GM12875 (cell line): Measurements from ENCODE around the gene RSBN1L.

ENCODE experiments used
- H3K4me3 ChIP-seq: one replicate; pipeline ENCODE4 v1.5.1; 2011; ENCODE audit warnings: low read depth, low read length, control low read depth
- TF ChIP-seq, protein P1 (sequence below): IDR thresholded peaks from 2 replicates; pipeline ENCODE4 v1.5.1; 2011; ENCODE audit warnings: low read depth, mild to moderate bottlenecking, control low read depth, inconsistent platforms, low read length, moderate library complexity, borderline replicate concordance; ENCODE audit not compliant: insufficient read depth

The RSBN1L gene

GRCh38 chr7:77759294-77759889 lies 63.1 kb downstream of the RSBN1L start:
- H3K4me3 ChIP-seq, result no peak overlapping the region
- TF ChIP-seq, protein P1, sequence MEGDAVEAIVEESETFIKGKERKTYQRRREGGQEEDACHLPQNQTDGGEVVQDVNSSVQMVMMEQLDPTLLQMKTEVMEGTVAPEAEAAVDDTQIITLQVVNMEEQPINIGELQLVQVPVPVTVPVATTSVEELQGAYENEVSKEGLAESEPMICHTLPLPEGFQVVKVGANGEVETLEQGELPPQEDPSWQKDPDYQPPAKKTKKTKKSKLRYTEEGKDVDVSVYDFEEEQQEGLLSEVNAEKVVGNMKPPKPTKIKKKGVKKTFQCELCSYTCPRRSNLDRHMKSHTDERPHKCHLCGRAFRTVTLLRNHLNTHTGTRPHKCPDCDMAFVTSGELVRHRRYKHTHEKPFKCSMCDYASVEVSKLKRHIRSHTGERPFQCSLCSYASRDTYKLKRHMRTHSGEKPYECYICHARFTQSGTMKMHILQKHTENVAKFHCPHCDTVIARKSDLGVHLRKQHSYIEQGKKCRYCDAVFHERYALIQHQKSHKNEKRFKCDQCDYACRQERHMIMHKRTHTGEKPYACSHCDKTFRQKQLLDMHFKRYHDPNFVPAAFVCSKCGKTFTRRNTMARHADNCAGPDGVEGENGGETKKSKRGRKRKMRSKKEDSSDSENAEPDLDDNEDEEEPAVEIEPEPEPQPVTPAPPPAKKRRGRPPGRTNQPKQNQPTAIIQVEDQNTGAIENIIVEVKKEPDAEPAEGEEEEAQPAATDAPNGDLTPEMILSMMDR, result peak; percentile 52; the same call in 1 of the 2 replicates

DNA sequence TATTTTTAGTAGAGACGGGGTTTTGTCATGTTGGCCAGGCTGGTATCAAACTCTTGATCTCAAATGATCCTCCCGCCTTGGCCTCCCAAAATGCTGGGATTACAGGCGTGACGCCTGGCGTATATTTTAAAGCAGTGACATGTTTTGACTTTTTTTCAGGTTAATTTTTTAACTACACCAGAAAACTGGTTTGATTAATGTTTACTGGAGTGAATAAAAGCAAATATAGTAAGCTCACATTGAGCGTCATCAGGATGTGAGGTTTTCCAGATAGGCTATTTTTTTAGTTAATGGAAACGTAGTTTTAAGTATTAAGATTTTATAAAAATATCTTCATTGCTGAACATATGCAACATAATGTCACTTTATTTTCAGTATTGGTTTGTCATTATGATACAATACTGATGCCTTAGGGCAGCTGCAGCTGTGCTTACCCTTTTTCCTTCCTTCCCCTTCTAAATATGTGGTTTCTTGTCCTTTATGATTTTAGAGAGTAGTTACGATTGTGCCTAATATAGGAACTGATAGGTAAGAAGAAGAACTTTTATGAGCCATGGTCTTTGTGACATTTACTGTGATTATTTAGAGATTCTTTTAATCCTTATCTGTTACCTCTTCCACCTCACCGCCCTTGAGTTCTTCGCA lies 64.7 kb downstream of the RSBN1L start:
- TF ChIP-seq, protein P1, result no peak
- H3K4me3 ChIP-seq, result no peak overlapping the region

- TF ChIP-seq, protein P1, result no peak
- no peak overlapping the region for H3K4me3 ChIP-seq
Observed at GRCh38 chr7:77765481-77765880, 69.2 kb downstream of the RSBN1L start.

- H3K4me3 ChIP-seq, result no peak overlapping the region
- TF ChIP-seq, protein P1, result no peak
Observed at GRCh38 chr7:77765906-77766800, 69.9 kb downstream of the RSBN1L start.

DNA sequence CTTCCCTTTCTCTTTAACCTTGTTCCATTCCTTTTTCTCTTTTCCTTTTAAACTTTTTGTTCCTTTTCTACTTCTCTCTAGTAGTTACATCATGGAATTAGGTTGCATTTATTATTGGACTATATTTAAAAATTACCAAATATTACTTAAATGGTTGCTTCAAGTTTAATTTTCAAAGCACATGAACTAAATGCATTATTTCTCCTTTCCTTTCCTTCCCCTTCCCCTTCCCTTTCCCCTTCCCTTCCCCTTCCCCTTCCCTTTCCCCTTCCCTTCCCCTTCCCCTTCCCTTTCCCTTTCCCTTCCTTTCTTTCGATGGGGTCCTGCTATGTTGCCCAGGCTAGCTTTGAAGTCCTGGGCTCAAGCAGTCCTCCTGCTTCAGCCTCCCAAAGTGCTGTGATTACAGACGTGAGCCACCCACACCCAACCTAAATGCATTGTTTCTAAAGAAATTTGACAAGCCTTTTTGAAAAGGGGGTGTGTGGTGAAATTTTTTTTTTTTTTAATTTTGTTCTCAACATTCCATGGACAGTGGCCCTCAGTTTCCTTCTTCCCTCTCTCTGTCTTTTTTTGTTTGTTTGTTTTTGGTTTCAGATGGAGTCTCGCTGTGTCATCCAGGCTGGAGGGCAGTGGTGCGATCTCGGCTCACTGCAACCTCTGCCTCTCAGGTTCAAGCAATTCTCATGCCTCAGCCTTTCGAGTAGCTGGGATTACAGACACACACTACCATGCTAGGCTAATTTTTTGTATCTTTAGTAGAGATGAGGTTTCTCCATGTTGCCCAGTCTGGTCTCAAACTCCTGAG lies 70.7 kb downstream of the RSBN1L start:
- no peak overlapping the region for H3K4me3 ChIP-seq
- TF ChIP-seq, protein P1, result no peak

DNA sequence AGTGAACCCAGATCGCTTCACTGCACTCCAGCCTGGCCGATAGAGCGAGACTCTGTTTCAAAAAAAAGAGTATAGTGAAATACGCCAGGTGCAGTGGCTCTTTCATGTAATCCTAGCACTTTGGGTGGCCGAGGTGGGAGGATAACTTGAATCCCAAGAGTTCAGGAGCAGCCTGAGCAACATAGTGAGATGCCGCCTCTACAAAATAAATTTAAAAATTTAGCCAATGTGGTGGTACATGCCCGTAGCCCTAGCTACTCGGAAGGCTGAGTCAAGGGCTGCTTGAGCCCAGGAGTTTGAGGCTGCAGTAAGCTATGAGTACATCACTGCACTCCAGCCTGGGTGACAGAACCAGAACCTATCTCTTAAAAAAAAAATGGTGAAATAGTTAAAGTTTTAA lies 74.1 kb downstream of the RSBN1L start:
- TF ChIP-seq, protein P1, result no peak
- H3K4me3 ChIP-seq, result no peak overlapping the region
